Heart left ventricle (tissue), 13 donors: ENCODE measurements around the gene THSD4.

Source experiments
- CTCF ChIP-seq, 12 donors: fragments of 200-600 bp; sonication (generic) in 4 of 12; IDR thresholded peaks; one replicate each; pipeline versions ENCODE4 v1.5.0 to v1.8.0; 2018 to 2022; ENCODE audit warnings: antibody characterized with exemption in 12 of 12, mild to moderate bottlenecking in 5 of 12
- POLR2A ChIP-seq, 2 donors: fragments of 450-650 bp; IDR thresholded peaks; one replicate each; pipeline ENCODE4 v1.6.1; 2017; ENCODE audit warnings: antibody characterized with exemption in 2 of 2, mild to moderate bottlenecking in 2 of 2, moderate library complexity in 2 of 2
- donor health status: ischemic (EF 13 %, LVEDD 7.1; RV severe dilation, severe dysfunction).
- donor health status: DM: no; HTN: yes; CAD: no.
- donor health status: DM: no; HTN: no; CAD: no.
- donor health status: ischemic (EF 25% LVEDD 6.9; RV normal size, moderate dysfunction).
- donor health status: ischemic (EF 25% LVEDD 5.7; RV mildly dilated, moderate dysfunction).
- donor health status: ischemic (EF 35%, LVEDD 5.7; RV mildly dilated, moderate dysfunction).
- donor health status: nonischemic (EF 11% LVEDD 7.7; RV severe dilation, severe dysfunction).
- donor health status: DM: yes; HTN: yes; CAD: no.
- donor health status: PGD.
- donor health status: ischemic (EF 29% LVEDD 5.4; RV normal size, mild dysfunction).
- donor health status: nonischemic (EF 23%, LVEDD 6.1; RV moderate dilation, normal function).

DNA sequence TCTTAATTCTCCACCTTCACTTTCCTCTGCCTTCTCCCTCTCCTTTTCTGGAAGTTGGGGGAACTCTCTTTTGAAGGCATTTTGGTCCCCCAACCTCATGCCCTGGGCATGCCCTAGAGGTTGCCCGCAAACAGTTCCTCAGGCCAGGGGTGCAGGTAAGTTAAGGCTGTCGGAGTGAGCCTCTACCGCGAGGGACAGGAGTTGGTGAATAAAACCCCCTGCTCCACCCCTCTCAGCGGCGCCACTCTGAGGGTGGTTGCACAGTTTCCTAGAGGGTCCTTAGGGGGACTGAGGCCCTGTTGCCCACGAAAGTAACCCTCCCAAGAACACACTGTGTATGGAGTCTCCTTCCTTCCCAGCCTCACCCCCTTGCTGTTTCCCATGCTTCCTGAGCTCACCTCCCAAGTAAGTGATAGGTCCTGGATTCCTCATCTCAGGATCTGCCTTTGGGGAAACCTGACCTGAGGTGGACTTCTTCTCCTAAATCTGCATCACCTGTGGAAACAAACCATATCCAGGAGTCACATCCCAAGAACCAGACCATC, 23.1 kb upstream of the THSD4 start:
- TF ChIP-seq CTCF (IDR thresholded peaks at IDR 0.05), result no peak
- no peak for TF ChIP-seq POLR2A (IDR thresholded peaks at IDR 0.05)
